Liver (tissue), 3 donors: ENCODE measurements around the gene LAPTM4A.

Experiments
- FOXA1 ChIP-seq: IDR thresholded peaks from 2 replicates; pipeline ENCODE4 v1.6.1; 2016; ENCODE audit warnings: antibody characterized with exemption
- GABPA ChIP-seq, 2 donors: IDR thresholded peaks in 1 of 2; conservative IDR thresholded peaks in 1 of 2; 2 replicates each; pipeline ENCODE4 v1.6.1; 2016; ENCODE audit warnings: antibody characterized with exemption in 2 of 2, mild to moderate bottlenecking in 1 of 2, moderate library complexity in 1 of 2
- HNF4A ChIP-seq, 2 donors: conservative IDR thresholded peaks; 2 replicates each; pipeline ENCODE4 v1.6.1; 2016; ENCODE audit warnings: antibody characterized with exemption in 2 of 2, mild to moderate bottlenecking in 2 of 2
- JUND ChIP-seq, 2 donors: IDR thresholded peaks; 2 replicates each; pipeline ENCODE4 v1.6.1; 2016; ENCODE audit warnings: antibody characterized with exemption in 2 of 2
- NR2F2 ChIP-seq: IDR thresholded peaks from 2 replicates; pipeline ENCODE4 v1.6.1; 2016; ENCODE audit warnings: antibody characterized with exemption
- RAD21 ChIP-seq, 2 donors: IDR thresholded peaks; 2 replicates each; pipeline ENCODE4 v1.6.1; 2016; ENCODE audit warnings: antibody characterized with exemption in 2 of 2, mild to moderate bottlenecking in 2 of 2
- TAF1 ChIP-seq: conservative IDR thresholded peaks from 2 replicates; pipeline ENCODE4 v1.6.1; 2016; ENCODE audit warnings: antibody characterized with exemption, mild to moderate bottlenecking
- YY1 ChIP-seq: IDR thresholded peaks from 2 replicates; pipeline ENCODE4 v1.6.1; 2016; ENCODE audit warnings: antibody characterized with exemption, mild to moderate bottlenecking
- TF ChIP-seq, protein P1 (sequence below): fragments of 150-350 bp; IDR thresholded peaks from 2 replicates; pipeline ENCODE4 v1.5.1; 2017; ENCODE audit warnings: improper control_type of control experiment, low read depth, low read length; ENCODE audit not compliant: missing input control
- TF ChIP-seq, protein P2 (sequence below): IDR thresholded peaks from 2 replicates; pipeline ENCODE4 v1.6.1; 2016; ENCODE audit warnings: antibody characterized with exemption
- TF ChIP-seq, protein P3 (sequence below): IDR thresholded peaks from 2 replicates; pipeline ENCODE4 v1.6.1; 2016; ENCODE audit warnings: antibody characterized with exemption
- TF ChIP-seq, protein P4 (sequence below): IDR thresholded peaks from 2 replicates; pipeline ENCODE4 v1.6.1; 2016; ENCODE audit warnings: antibody characterized with exemption, mild to moderate bottlenecking
- donor health status: healthy.
- donor health status: healthy.

DNA sequence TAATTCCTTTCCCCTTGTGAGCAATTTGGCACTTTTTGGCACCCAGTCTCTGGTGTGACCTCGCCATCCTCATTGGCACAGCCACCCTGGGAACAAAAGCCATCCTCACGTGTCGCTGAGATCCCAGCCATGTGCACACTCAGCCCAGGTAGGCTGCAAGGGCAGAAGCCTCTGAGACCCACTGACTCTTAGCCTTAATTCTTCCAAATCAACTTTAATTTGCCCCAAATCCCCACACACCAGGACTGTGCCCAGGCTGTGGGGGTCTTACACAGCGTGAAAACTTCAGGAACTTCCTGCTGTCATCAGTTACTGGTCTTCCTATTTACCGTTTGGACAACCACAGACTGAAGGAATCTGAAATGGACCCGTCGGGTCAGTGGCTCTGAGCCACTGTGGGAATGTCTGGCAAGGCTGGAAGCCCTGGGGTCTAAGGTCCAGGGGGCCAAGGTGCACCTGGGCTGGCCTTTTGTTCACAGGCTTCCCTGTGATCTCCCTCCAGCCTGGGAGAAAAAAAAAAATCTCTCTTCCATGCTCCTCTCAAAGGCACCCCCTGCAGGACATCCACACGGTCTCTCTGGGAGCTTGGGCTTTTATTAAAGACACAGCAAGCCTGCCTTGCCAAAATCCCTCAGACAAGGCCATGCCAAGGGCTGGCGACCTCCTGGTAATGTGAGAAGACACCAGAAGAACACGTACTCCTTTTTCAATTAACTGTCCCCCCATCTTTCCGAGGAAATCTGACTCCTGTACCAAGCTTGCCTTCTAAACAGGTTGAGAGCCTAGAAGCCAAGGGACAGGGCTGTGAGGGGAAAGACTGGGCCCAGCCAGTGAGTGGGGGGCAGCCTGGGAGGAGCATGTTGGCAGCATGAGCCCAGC lies 42.1 kb upstream of the LAPTM4A start:
- TF ChIP-seq GABPA (IDR thresholded peaks at IDR 0.05 in 1 of 2, conservative IDR thresholded peaks at IDR 0.05 in 1 of 2) (no peak), YY1 (no peak), HNF4A (conservative IDR thresholded peaks at IDR 0.05) (peak; percentile 91 to 99), JUND (IDR thresholded peaks at IDR 0.05) (peak in 1 of 2 donors; percentile 7), FOXA1 (no peak), RAD21 (IDR thresholded peaks at IDR 0.05) (peak; percentile 81 to 90), TAF1 (no peak), NR2F2 (no peak)
- TF ChIP-seq, protein P1, sequence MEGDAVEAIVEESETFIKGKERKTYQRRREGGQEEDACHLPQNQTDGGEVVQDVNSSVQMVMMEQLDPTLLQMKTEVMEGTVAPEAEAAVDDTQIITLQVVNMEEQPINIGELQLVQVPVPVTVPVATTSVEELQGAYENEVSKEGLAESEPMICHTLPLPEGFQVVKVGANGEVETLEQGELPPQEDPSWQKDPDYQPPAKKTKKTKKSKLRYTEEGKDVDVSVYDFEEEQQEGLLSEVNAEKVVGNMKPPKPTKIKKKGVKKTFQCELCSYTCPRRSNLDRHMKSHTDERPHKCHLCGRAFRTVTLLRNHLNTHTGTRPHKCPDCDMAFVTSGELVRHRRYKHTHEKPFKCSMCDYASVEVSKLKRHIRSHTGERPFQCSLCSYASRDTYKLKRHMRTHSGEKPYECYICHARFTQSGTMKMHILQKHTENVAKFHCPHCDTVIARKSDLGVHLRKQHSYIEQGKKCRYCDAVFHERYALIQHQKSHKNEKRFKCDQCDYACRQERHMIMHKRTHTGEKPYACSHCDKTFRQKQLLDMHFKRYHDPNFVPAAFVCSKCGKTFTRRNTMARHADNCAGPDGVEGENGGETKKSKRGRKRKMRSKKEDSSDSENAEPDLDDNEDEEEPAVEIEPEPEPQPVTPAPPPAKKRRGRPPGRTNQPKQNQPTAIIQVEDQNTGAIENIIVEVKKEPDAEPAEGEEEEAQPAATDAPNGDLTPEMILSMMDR: peak; percentile 65
- TF ChIP-seq, protein P2, sequence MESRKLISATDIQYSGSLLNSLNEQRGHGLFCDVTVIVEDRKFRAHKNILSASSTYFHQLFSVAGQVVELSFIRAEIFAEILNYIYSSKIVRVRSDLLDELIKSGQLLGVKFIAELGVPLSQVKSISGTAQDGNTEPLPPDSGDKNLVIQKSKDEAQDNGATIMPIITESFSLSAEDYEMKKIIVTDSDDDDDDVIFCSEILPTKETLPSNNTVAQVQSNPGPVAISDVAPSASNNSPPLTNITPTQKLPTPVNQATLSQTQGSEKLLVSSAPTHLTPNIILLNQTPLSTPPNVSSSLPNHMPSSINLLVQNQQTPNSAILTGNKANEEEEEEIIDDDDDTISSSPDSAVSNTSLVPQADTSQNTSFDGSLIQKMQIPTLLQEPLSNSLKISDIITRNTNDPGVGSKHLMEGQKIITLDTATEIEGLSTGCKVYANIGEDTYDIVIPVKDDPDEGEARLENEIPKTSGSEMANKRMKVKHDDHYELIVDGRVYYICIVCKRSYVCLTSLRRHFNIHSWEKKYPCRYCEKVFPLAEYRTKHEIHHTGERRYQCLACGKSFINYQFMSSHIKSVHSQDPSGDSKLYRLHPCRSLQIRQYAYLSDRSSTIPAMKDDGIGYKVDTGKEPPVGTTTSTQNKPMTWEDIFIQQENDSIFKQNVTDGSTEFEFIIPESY: no peak
- TF ChIP-seq, protein P3, sequence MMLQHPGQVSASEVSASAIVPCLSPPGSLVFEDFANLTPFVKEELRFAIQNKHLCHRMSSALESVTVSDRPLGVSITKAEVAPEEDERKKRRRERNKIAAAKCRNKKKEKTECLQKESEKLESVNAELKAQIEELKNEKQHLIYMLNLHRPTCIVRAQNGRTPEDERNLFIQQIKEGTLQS: no peak
- TF ChIP-seq, protein P4, sequence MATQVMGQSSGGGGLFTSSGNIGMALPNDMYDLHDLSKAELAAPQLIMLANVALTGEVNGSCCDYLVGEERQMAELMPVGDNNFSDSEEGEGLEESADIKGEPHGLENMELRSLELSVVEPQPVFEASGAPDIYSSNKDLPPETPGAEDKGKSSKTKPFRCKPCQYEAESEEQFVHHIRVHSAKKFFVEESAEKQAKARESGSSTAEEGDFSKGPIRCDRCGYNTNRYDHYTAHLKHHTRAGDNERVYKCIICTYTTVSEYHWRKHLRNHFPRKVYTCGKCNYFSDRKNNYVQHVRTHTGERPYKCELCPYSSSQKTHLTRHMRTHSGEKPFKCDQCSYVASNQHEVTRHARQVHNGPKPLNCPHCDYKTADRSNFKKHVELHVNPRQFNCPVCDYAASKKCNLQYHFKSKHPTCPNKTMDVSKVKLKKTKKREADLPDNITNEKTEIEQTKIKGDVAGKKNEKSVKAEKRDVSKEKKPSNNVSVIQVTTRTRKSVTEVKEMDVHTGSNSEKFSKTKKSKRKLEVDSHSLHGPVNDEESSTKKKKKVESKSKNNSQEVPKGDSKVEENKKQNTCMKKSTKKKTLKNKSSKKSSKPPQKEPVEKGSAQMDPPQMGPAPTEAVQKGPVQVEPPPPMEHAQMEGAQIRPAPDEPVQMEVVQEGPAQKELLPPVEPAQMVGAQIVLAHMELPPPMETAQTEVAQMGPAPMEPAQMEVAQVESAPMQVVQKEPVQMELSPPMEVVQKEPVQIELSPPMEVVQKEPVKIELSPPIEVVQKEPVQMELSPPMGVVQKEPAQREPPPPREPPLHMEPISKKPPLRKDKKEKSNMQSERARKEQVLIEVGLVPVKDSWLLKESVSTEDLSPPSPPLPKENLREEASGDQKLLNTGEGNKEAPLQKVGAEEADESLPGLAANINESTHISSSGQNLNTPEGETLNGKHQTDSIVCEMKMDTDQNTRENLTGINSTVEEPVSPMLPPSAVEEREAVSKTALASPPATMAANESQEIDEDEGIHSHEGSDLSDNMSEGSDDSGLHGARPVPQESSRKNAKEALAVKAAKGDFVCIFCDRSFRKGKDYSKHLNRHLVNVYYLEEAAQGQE: no peak
